HG02870 (cell line): ENCODE results near the gene RILPL2.
A peak's percentile ranks its signal among the peaks of the same experiment; 100 is the strongest.
"Not testable (repeated sequence)": the region's sequence is repeated elsewhere in the genome, so short reads cannot be mapped to it uniquely, and the experiment has no call there.

Source experiments
- ATAC-seq: cut with Tn5 transposase; IDR thresholded peaks from one replicate; pipeline ENCODE4 v1.9.1; 2021; ENCODE audit warnings: mild to moderate bottlenecking, moderate library complexity; ENCODE audit not compliant: unreplicated experiment

Gene RILPL2

GRCh38 chr12:123436017-123436964 is at the start of gene RILPL2:
Gene RILPL2 (minus strand): TSS chr12:123436684. CDS start chr12:123436420, 264 bp downstream.
- ATAC-seq, result peak; percentile 73

- ATAC-seq, result no peak
Measured at GRCh38 chr12:123485756-123486155, 49.3 kb upstream of the RILPL2 start.

- no peak for ATAC-seq
Measured at GRCh38 chr12:123483602-123484248, 47.2 kb upstream of the RILPL2 start.

GRCh38 chr12:123482876-123483275 is 46.4 kb upstream of the RILPL2 start:
- no peak for ATAC-seq

- not testable (repeated sequence) for ATAC-seq
Measured at GRCh38 chr12:123481251-123481650, 44.8 kb upstream of the RILPL2 start.

GRCh38 chr12:123479442-123480180 is 43.1 kb upstream of the RILPL2 start:
- ATAC-seq, result no peak

- no peak for ATAC-seq
Measured at GRCh38 chr12:123478762-123479161, 42.3 kb upstream of the RILPL2 start.

- no peak for ATAC-seq
Measured at GRCh38 chr12:123478069-123478468, 41.6 kb upstream of the RILPL2 start.

GRCh38 chr12:123475246-123475703 is 38.8 kb upstream of the RILPL2 start:
- no peak for ATAC-seq

GRCh38 chr12:123474485-123475245 is 38.2 kb upstream of the RILPL2 start:
- ATAC-seq, result no peak

GRCh38 chr12:123472438-123472849 is 36.0 kb upstream of the RILPL2 start:
- no peak for ATAC-seq

- ATAC-seq, result no peak
Measured at GRCh38 chr12:123471374-123472068, 35.0 kb upstream of the RILPL2 start.

GRCh38 chr12:123469978-123470377 is 33.5 kb upstream of the RILPL2 start:
- no peak for ATAC-seq

- no peak for ATAC-seq
Measured at GRCh38 chr12:123468786-123469185, 32.3 kb upstream of the RILPL2 start.

GRCh38 chr12:123465084-123465483 is 28.6 kb upstream of the RILPL2 start:
- no peak for ATAC-seq

GRCh38 chr12:123463174-123463573 is 26.7 kb upstream of the RILPL2 start:
- ATAC-seq, result not testable (repeated sequence)

GRCh38 chr12:123457980-123458779 is 21.7 kb upstream of the RILPL2 start, which contains the start of gene SNRNP35:
Gene SNRNP35 (plus strand): TSS chr12:123458139. CDS start chr12:123465541, 7,402 bp downstream.
- ATAC-seq, result peak; percentile 58

GRCh38 chr12:123453165-123453564 is 16.7 kb upstream of the RILPL2 start:
- no peak for ATAC-seq

GRCh38 chr12:123452276-123452550 is 15.7 kb upstream of the RILPL2 start:
- not testable (repeated sequence) for ATAC-seq
